GM10248 (cell line): ENCODE results near the gene B4GALNT3.

Experiments used
- CTCF ChIA-PET: fragments of 300-600 bp; sonication (Branson Sonifier 250); formaldehyde crosslinking; extraction: SDS; loops from one replicate; lab custom pipeline; 2021; ENCODE audit warnings: antibody characterized with exemption; lab: Yijun Ruan, JAX
- POLR2A ChIA-PET: fragments of 350-650 bp; sonication (Branson Sonifier 250); formaldehyde crosslinking; extraction: SDS; loops from one replicate; lab custom pipeline; 2020; ENCODE audit warnings: antibody characterized with exemption; lab: Yijun Ruan, JAX
- DNase-seq: peaks from one replicate; pipeline ENCODE4 v3.0.0; 2012; ENCODE audit errors: extremely low spot score
- CTCF ChIP-seq: IDR thresholded peaks from 2 replicates; pipeline ENCODE4 v1.5.1; 2012; ENCODE audit warnings: mild to moderate bottlenecking, low read depth; ENCODE audit errors: extremely low read depth, missing control alignments, control extremely low read depth

The B4GALNT3 gene

GRCh38 chr12:538731-539539, 79.2 kb downstream of the B4GALNT3 start:
- ChIA-PET CTCF (interaction anchor here (1.3 to 11.6 kb wide), 3 partner anchors 9 to 87 kb away, joined by 4 to 132 read pairs (median 31); no protein-coding TSS in a partner anchor), POLR2A (no interaction called here)
- DNase-seq: no peak
- no peak for TF ChIP-seq CTCF

GRCh38 chr12:539540-540310, 80.0 kb downstream of the B4GALNT3 start:
- DNase-seq: no peak
- ChIA-PET POLR2A (no interaction called here), CTCF (interaction anchor here (1.3 to 11.6 kb wide), 3 partner anchors 8 to 88 kb away, joined by 4 to 132 read pairs (median 31); no protein-coding TSS in a partner anchor)
- TF ChIP-seq CTCF: no peak

GRCh38 chr12:541676-542324, 82.1 kb downstream of the B4GALNT3 start:
- no peak for TF ChIP-seq CTCF
- CTCF ChIA-PET: interaction anchor here (1.7 to 11.6 kb wide), 2 partner anchors 10 to 90 kb away, joined by 4 to 132 read pairs; no protein-coding TSS in a partner anchor
- DNase-seq: no peak
- POLR2A ChIA-PET: no interaction called here

- no peak for TF ChIP-seq CTCF
- no peak for DNase-seq
- ChIA-PET CTCF (interaction anchor here (0.6 to 11.6 kb wide), 4 partner anchors 10 to 90 kb away, joined by 3 to 132 read pairs (median 8); no protein-coding TSS in a partner anchor), POLR2A (no interaction called here)
These were observed 82.8 kb downstream of the B4GALNT3 start for GRCh38 chr12:542395-543113.

- CTCF ChIA-PET: interaction anchor here (0.6 to 11.6 kb wide), 5 partner anchors 10 to 91 kb away, joined by 3 to 132 read pairs (median 6); no protein-coding TSS in a partner anchor
These were observed 83.3 kb downstream of the B4GALNT3 start for GRCh38 chr12:543114-543451.

More at GRCh38 chr12:543114-543451, 83.3 kb downstream of the B4GALNT3 start:
- no peak for DNase-seq
- POLR2A ChIA-PET: no interaction called here
- no peak for TF ChIP-seq CTCF
